Liver (tissue), 9 donors: ENCODE data around the gene HEG1. TPM values are rescaled to one million over a fixed set of nuclear protein-coding genes. Genes with fewer than 3 reads are reported as not detected.

ENCODE experiments used
- DNase-seq: peaks from one replicate; pipeline ENCODE4 v3.0.0-alpha.2; 2017; ENCODE audit warnings: low spot score
- H3K27ac ChIP-seq, 2 donors: one replicate each; pipeline ENCODE4 v1.7.0; 2013; ENCODE audit warnings: inconsistent platforms in 2 of 2, low read length in 2 of 2, control low read depth in 1 of 2, low read depth in 1 of 2, mild to moderate bottlenecking in 1 of 2
- H3K27me3 ChIP-seq, 4 donors: one replicate each; pipeline versions ENCODE4 v1.6.1 to v1.7.0; 2013; ENCODE audit warnings: low read length in 3 of 4, inconsistent platforms in 1 of 4, mild to moderate bottlenecking in 1 of 4, moderate library complexity in 1 of 4; ENCODE audit not compliant: control insufficient read depth in 4 of 4, insufficient read depth in 4 of 4
- H3K36me3 ChIP-seq, 4 donors: one replicate each; pipeline versions ENCODE4 v1.6.1 to v1.7.0; 2013; ENCODE audit warnings: low read length in 3 of 4, mild to moderate bottlenecking in 3 of 4, low read depth in 1 of 4, moderate library complexity in 1 of 4; ENCODE audit not compliant: control insufficient read depth in 4 of 4, insufficient read depth in 3 of 4
- H3K4me1 ChIP-seq, 4 donors: one replicate each; pipeline versions ENCODE4 v1.6.1 to v1.7.0; 2013; ENCODE audit warnings: low read length in 3 of 4, mild to moderate bottlenecking in 3 of 4, moderate library complexity in 1 of 4; ENCODE audit not compliant: control insufficient read depth in 4 of 4, insufficient read depth in 4 of 4
- H3K4me3 ChIP-seq, 3 donors: one replicate each; pipeline versions ENCODE4 v1.6.1 to v1.7.0; 2013; ENCODE audit warnings: low read length in 3 of 3, control low read depth in 1 of 3, low read depth in 1 of 3, mild to moderate bottlenecking in 1 of 3
- H3K9ac ChIP-seq, 2 donors: one replicate each; pipeline ENCODE4 v1.7.0; 2013; ENCODE audit warnings: low read length in 2 of 2, mild to moderate bottlenecking in 2 of 2, moderate library complexity in 2 of 2, control low read depth in 1 of 2, low read depth in 1 of 2
- H3K9me3 ChIP-seq, 4 donors: one replicate each; pipeline versions ENCODE4 v1.6.1 to v1.7.0; 2013; ENCODE audit warnings: low read length in 3 of 4; ENCODE audit not compliant: control insufficient read depth in 4 of 4
- EGR1 ChIP-seq, 2 donors: IDR thresholded peaks; 2 replicates each; pipeline ENCODE4 v1.6.1; 2016 to 2018; ENCODE audit warnings: antibody characterized with exemption in 2 of 2, low read depth in 2 of 2
- FOXA1 ChIP-seq: IDR thresholded peaks from 2 replicates; pipeline ENCODE4 v1.6.1; 2016; ENCODE audit warnings: antibody characterized with exemption
- FOXA2 ChIP-seq: IDR thresholded peaks from 2 replicates; pipeline ENCODE4 v1.6.1; 2016; ENCODE audit warnings: antibody characterized with exemption
- GABPA ChIP-seq, 2 donors: IDR thresholded peaks in 1 of 2; conservative IDR thresholded peaks in 1 of 2; 2 replicates each; pipeline ENCODE4 v1.6.1; 2016; ENCODE audit warnings: antibody characterized with exemption in 2 of 2, mild to moderate bottlenecking in 1 of 2, moderate library complexity in 1 of 2
- HNF4A ChIP-seq, 2 donors: conservative IDR thresholded peaks; 2 replicates each; pipeline ENCODE4 v1.6.1; 2016; ENCODE audit warnings: antibody characterized with exemption in 2 of 2, mild to moderate bottlenecking in 2 of 2
- HNF4G ChIP-seq: IDR thresholded peaks from 2 replicates; pipeline ENCODE4 v1.6.1; 2016; ENCODE audit warnings: antibody characterized with exemption
- JUND ChIP-seq, 2 donors: IDR thresholded peaks; 2 replicates each; pipeline ENCODE4 v1.6.1; 2016; ENCODE audit warnings: antibody characterized with exemption in 2 of 2
- NR2F2 ChIP-seq: IDR thresholded peaks from 2 replicates; pipeline ENCODE4 v1.6.1; 2016; ENCODE audit warnings: antibody characterized with exemption
- RAD21 ChIP-seq, 2 donors: IDR thresholded peaks; 2 replicates each; pipeline ENCODE4 v1.6.1; 2016; ENCODE audit warnings: antibody characterized with exemption in 2 of 2, mild to moderate bottlenecking in 2 of 2
- RXRA ChIP-seq, 2 donors: IDR thresholded peaks; 2 replicates each; pipeline ENCODE4 v1.6.1; 2017 to 2018; ENCODE audit warnings: antibody characterized with exemption in 2 of 2, mild to moderate bottlenecking in 1 of 2
- TAF1 ChIP-seq: conservative IDR thresholded peaks from 2 replicates; pipeline ENCODE4 v1.6.1; 2016; ENCODE audit warnings: antibody characterized with exemption, mild to moderate bottlenecking
- YY1 ChIP-seq: IDR thresholded peaks from 2 replicates; pipeline ENCODE4 v1.6.1; 2016; ENCODE audit warnings: antibody characterized with exemption, mild to moderate bottlenecking
- WGBS: extraction: QIAGEN DNeasy Blood & Tissue Kit; methylation state at CpG from one replicate; pipeline ENCODE4 v1.1.7; 2013; 5-methylcytosine and 5-hydroxymethylcytosine counted together
- polyA plus RNA-seq, 2 donors: library from polyadenylated mRNA; stranded (reverse) in 1 of 2; unstranded in 1 of 2; fragments of 200-250 nt in 1 of 2; fragments of >200 nt in 1 of 2; fragmentation: Nextera tagmentation in 1 of 2; extraction: Ambion mirVana in 1 of 2; gene quantifications; one replicate each; pipeline versions ENCODE4 v1.2.1 to v1.2.3, GENCODE V29; 2013 to 2015
- total RNA-seq, 2 donors: library from RNA; depleted of rRNA; stranded (reverse); fragments of >200 nt; gene quantifications; one replicate each; pipeline ENCODE4 v1.2.3, GENCODE V29; 2014
- TF ChIP-seq, protein P1 (sequence below): IDR thresholded peaks from 2 replicates; pipeline ENCODE4 v1.6.1; 2016; ENCODE audit warnings: antibody characterized with exemption, mild to moderate bottlenecking
- TF ChIP-seq, protein P2 (sequence below): IDR thresholded peaks from 2 replicates; pipeline ENCODE4 v1.6.1; 2016; ENCODE audit warnings: antibody characterized with exemption
- TF ChIP-seq, protein P3 (sequence below): IDR thresholded peaks from 2 replicates; pipeline ENCODE4 v1.6.1; 2016; ENCODE audit warnings: antibody characterized with exemption
- donor health status: healthy.
- donor health status: healthy.
- donor health status: healthy.
- donor health status: healthy.
- donor health status: healthy.

HEG1 gene
- total and polyA plus RNA-seq, 4 donors = 1.4 to 16.0 (median 5.3) TPM

DNA sequence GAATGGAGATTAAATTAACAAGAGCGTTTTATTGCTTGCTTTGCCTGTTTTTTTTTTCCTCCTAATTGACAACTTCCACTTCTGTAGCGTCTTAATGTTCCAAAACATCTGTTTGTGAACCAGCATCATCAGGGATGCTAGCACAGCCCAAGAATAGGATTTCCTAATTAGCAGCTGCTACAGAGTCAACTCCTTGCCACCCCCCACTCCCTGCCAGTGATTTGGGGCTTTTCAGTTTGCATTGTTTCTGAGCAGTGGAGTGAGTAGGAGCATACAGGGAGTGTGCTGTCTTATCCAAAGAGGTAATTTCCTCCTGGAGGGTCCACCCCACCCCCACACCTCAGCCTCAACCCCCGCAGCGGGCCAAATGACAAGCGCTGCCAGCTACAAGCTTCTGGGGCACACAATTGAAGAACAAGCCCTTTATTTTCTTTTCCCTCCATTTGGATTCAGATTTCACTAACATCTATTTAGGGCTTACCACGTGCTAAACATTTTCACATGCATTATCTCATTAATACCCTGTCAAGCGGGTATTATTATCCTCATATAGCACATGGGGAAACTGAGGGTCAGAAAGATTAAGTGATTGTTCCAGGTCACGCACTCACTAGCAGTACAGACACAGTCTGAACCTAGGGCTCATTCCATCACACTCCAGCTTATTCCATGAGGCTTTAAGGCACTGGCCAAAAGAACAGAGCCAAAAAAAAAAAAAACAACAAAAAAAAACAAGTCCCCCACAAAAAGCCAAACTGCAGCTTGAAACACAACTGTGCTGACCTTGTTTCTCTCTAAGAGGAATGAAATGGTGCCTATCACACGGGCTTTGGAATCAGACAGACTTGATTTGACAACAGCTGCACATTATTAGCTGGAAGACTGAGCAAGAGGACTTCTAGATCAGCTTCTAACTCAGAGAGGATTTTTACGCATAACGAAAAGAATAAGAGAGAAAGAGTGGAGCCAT, 16.4 kb downstream of the HEG1 start:
- no peaks in the 10 kb centered on the region for H3K36me3 ChIP-seq
- 84% methylated on average over 11 of the region's 11 CpGs for WGBS
- H3K27me3 ChIP-seq = no peaks in the 10 kb centered on the region
- no peak for DNase-seq
- no peak overlapping the region for H3K27ac ChIP-seq
- H3K9ac ChIP-seq = no peak overlapping the region
- peaks cover 0 to 3% (median under 1%) of the 10 kb centered on the region in 4 donors for H3K4me1 ChIP-seq
- H3K9me3 ChIP-seq = no peaks in the 10 kb centered on the region
- H3K4me3 ChIP-seq = no peak overlapping the region
- no peak for TF ChIP-seq GABPA (IDR thresholded peaks at IDR 0.05 in 1 of 2, conservative IDR thresholded peaks at IDR 0.05 in 1 of 2)

DNA sequence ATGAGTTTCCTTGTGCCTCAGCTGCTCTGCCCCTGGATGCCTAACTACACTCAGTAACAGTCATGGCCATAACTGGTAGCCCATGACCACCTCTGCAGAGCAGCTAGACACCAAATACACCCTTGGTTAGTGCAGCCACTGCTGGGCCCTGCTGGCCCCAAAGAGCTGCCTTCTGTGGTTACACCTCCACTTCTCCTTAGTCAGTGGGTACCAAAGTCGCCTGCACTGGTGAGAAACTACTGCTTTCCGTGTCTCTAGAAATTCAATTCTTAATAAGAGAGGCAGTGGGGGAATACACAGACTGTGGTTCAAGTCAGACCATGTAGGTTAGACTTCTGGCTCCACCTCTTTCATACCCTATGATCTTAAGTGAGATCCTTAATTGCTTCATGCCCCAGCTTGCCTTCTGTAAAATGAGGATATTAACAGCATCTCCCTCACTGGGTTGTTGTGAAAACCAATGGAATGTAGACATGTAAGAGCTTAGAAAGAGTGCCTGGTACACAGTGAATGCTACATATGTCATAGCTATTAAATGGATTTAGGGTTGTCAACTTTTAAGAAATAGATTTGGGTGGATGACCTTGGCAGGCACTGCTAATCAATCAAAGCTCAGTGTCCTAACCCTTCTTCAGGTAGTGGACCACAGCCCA, 18.2 kb downstream of the HEG1 start:
- Histone ChIP-seq H3K4me1 (peaks cover 0 to 5% (median under 1%) of the 10 kb centered on the region in 4 donors), H3K36me3 (no peaks in the 10 kb centered on the region), H3K9ac (no peak overlapping the region), H3K9me3 (no peaks in the 10 kb centered on the region), H3K4me3 (no peak overlapping the region), H3K27me3 (no peaks in the 10 kb centered on the region), H3K27ac (no peak overlapping the region)
- TF ChIP-seq HNF4A (conservative IDR thresholded peaks at IDR 0.05) = no peak
- TF ChIP-seq, protein P1, sequence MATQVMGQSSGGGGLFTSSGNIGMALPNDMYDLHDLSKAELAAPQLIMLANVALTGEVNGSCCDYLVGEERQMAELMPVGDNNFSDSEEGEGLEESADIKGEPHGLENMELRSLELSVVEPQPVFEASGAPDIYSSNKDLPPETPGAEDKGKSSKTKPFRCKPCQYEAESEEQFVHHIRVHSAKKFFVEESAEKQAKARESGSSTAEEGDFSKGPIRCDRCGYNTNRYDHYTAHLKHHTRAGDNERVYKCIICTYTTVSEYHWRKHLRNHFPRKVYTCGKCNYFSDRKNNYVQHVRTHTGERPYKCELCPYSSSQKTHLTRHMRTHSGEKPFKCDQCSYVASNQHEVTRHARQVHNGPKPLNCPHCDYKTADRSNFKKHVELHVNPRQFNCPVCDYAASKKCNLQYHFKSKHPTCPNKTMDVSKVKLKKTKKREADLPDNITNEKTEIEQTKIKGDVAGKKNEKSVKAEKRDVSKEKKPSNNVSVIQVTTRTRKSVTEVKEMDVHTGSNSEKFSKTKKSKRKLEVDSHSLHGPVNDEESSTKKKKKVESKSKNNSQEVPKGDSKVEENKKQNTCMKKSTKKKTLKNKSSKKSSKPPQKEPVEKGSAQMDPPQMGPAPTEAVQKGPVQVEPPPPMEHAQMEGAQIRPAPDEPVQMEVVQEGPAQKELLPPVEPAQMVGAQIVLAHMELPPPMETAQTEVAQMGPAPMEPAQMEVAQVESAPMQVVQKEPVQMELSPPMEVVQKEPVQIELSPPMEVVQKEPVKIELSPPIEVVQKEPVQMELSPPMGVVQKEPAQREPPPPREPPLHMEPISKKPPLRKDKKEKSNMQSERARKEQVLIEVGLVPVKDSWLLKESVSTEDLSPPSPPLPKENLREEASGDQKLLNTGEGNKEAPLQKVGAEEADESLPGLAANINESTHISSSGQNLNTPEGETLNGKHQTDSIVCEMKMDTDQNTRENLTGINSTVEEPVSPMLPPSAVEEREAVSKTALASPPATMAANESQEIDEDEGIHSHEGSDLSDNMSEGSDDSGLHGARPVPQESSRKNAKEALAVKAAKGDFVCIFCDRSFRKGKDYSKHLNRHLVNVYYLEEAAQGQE = no peak
- TF ChIP-seq YY1 = no peak
- no peak for TF ChIP-seq FOXA1
- TF ChIP-seq, protein P2, sequence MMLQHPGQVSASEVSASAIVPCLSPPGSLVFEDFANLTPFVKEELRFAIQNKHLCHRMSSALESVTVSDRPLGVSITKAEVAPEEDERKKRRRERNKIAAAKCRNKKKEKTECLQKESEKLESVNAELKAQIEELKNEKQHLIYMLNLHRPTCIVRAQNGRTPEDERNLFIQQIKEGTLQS = no peak
- TF ChIP-seq JUND (IDR thresholded peaks at IDR 0.05) = no peak
- no peak for TF ChIP-seq FOXA2
- TF ChIP-seq GABPA (IDR thresholded peaks at IDR 0.05 in 1 of 2, conservative IDR thresholded peaks at IDR 0.05 in 1 of 2) = no peak
- no peak for TF ChIP-seq RXRA (IDR thresholded peaks at IDR 0.05)
- 92% methylated on average over 2 of the region's 2 CpGs for WGBS
- no peak for DNase-seq

DNA sequence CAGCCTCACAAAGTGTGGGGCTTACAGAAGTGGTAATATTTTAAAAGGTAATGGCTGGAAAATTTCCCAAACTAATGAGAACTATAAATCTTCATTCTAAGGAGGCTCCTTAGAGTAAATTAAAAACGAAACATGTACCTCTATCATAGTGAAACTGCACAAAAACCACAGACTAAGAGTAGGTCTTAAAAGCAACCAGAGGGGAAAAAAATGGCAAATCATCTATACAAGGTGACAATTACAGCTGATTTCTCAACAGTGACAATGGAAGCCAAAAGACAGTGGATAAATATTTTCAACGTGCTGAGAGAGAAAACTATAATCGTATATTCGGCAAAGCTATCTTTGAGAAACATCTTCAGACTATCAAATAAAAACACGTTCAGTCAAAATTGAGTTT, 20.6 kb downstream of the HEG1 start:
- no peak overlapping the region for H3K27ac ChIP-seq
- DNase-seq = no peak
- TF ChIP-seq EGR1 (IDR thresholded peaks at IDR 0.05; ENCODE audit: low read depth in 2 of 2) = no peak
- TF ChIP-seq, protein P2 = no peak
- TF ChIP-seq NR2F2 = no peak
- TF ChIP-seq HNF4G = no peak
- no peak for TF ChIP-seq TAF1
- TF ChIP-seq, protein P3, sequence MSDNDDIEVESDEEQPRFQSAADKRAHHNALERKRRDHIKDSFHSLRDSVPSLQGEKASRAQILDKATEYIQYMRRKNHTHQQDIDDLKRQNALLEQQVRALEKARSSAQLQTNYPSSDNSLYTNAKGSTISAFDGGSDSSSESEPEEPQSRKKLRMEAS = no peak
- no peak for TF ChIP-seq RAD21 (IDR thresholded peaks at IDR 0.05)
- no peaks in the 10 kb centered on the region for H3K27me3 ChIP-seq
- no peaks in the 10 kb centered on the region for H3K36me3 ChIP-seq
- H3K9me3 ChIP-seq = no peaks in the 10 kb centered on the region
- 94% methylated on average over 5 of the region's 5 CpGs for WGBS
- H3K9ac ChIP-seq = no peak overlapping the region
- no peak overlapping the region for H3K4me3 ChIP-seq
- peaks cover 0 to 5% (median 2%) of the 10 kb centered on the region in 4 donors for H3K4me1 ChIP-seq
